SK-N-SH (cell line): ENCODE results near the gene NACC1.

ENCODE experiments used
- GATA2 ChIP-seq: sonication (generic); formaldehyde crosslinking; IDR thresholded peaks from 2 replicates; pipeline ENCODE4 v1.5.0; 2020; ENCODE audit warnings: mild to moderate bottlenecking, missing genetic modification reagents
- POLR2AphosphoS5 ChIP-seq: IDR thresholded peaks from 2 replicates; pipeline ENCODE4 v1.6.1; 2012; ENCODE audit warnings: low read depth, low read length
- YY1 ChIP-seq: IDR thresholded peaks from 2 replicates; pipeline ENCODE4 v1.4.0; 2012; ENCODE audit warnings: low read depth, mild to moderate bottlenecking

GRCh38 chr19:13074378-13074777 is 43.7 kb upstream of the NACC1 start:
- TF ChIP-seq POLR2AphosphoS5 (no peak), YY1 (no peak), GATA2 (no peak)
